Astrocyte (in vitro differentiated cells and primary cell): ENCODE measurements around the gene ITGB1. TPM values are rescaled to one million over a fixed set of nuclear protein-coding genes. Genes with fewer than 3 reads are reported as not detected.

Source experiments
- DNase-seq: peaks from one replicate; pipeline ENCODE4 v3.0.0-alpha.2; 2010; ENCODE audit warnings: low read depth
- FAIRE-seq: peaks from 2 replicates; lab custom pipeline; 2011; peaks lifted over from hg19 to GRCh38; lab: Jason Lieb, UNC
- H2AFZ ChIP-seq: 2 replicates; pipeline ENCODE4 v1.6.0; 2012; ENCODE audit warnings: low read depth, low read length, inconsistent platforms
- H3K27ac ChIP-seq: 2 replicates; pipeline ENCODE4 v1.5.1; 2011; ENCODE audit warnings: low read depth, low read length, inconsistent platforms
- H3K27me3 ChIP-seq: 2 replicates; pipeline ENCODE4 v1.6.0; 2011; ENCODE audit warnings: low read length, inconsistent platforms; ENCODE audit not compliant: insufficient read depth
- H3K36me3 ChIP-seq: 2 replicates; pipeline ENCODE4 v1.5.1; 2011; ENCODE audit warnings: low read length, inconsistent platforms; ENCODE audit not compliant: insufficient read depth
- H3K4me1 ChIP-seq: 2 replicates; pipeline ENCODE4 v1.5.1; 2011; ENCODE audit warnings: low read length, inconsistent platforms; ENCODE audit not compliant: insufficient read depth
- H3K4me2 ChIP-seq: 2 replicates; pipeline ENCODE4 v1.6.0; 2012; ENCODE audit warnings: low read length, inconsistent platforms
- H3K4me3 ChIP-seq: 2 replicates; pipeline ENCODE4 v1.5.1; 2011; ENCODE audit warnings: low read depth, mild to moderate bottlenecking, low read length, inconsistent platforms; ENCODE audit not compliant: insufficient read depth
- H3K79me2 ChIP-seq: 2 replicates; pipeline ENCODE4 v1.6.0; 2012; ENCODE audit warnings: mild to moderate bottlenecking, low read length, inconsistent platforms; ENCODE audit not compliant: insufficient read depth
- H3K9ac ChIP-seq: 2 replicates; pipeline ENCODE4 v1.6.0; 2012; ENCODE audit warnings: mild to moderate bottlenecking, low read length, inconsistent platforms
- H3K9me3 ChIP-seq: 2 replicates; pipeline ENCODE4 v1.5.1; 2012; ENCODE audit warnings: low read depth, mild to moderate bottlenecking, low read length, inconsistent platforms; ENCODE audit not compliant: insufficient read depth
- H4K20me1 ChIP-seq: 2 replicates; pipeline ENCODE4 v1.6.0; 2012; ENCODE audit warnings: low read length, inconsistent platforms; ENCODE audit not compliant: insufficient read depth
- H3K27ac Mint-ChIP-seq: one replicate; pipeline ENCODE4 v1.8.0; 2021; ENCODE audit warnings: mild to moderate bottlenecking, mixed read lengths; ENCODE audit not compliant: unreplicated experiment
- H3K27me3 Mint-ChIP-seq: one replicate; pipeline ENCODE4 v1.8.0; 2021; ENCODE audit warnings: low read depth, mixed read lengths; ENCODE audit not compliant: unreplicated experiment
- H3K36me3 Mint-ChIP-seq: one replicate; pipeline ENCODE4 v1.8.0; 2021; ENCODE audit warnings: low read depth, mixed read lengths; ENCODE audit not compliant: unreplicated experiment
- H3K4me1 Mint-ChIP-seq: one replicate; pipeline ENCODE4 v1.8.0; 2021; ENCODE audit warnings: low read depth, mixed read lengths; ENCODE audit not compliant: unreplicated experiment
- H3K4me3 Mint-ChIP-seq: one replicate; pipeline ENCODE4 v1.8.0; 2021; ENCODE audit warnings: mild to moderate bottlenecking, moderate library complexity, mixed read lengths; ENCODE audit not compliant: unreplicated experiment
- H3K9me3 Mint-ChIP-seq: one replicate; pipeline ENCODE4 v1.8.0; 2021; ENCODE audit warnings: mild to moderate bottlenecking, mixed read lengths; ENCODE audit not compliant: unreplicated experiment
- CTCF ChIP-seq: IDR thresholded peaks from 2 replicates; pipeline ENCODE4 v1.5.1; 2011; ENCODE audit warnings: low read depth, mild to moderate bottlenecking, inconsistent platforms, low read length, moderate library complexity; ENCODE audit not compliant: insufficient read depth
- EZH2 ChIP-seq: IDR thresholded peaks from 2 replicates; pipeline ENCODE4 v1.6.1; 2012; ENCODE audit warnings: mild to moderate bottlenecking, low read length, inconsistent platforms; ENCODE audit not compliant: insufficient read depth
- total RNA-seq: library from RNA; stranded (reverse); gene quantifications from 2 replicates; pipeline ENCODE4 v1.2.1, GENCODE V29; 2021

The ITGB1 gene
- total RNA-seq, 1 donor from 2014 or later: 2,575 TPM

GRCh38 chr10:32960022-32960421, 2.0 kb upstream of the ITGB1 start:
- peaks cover 59% of the 10 kb centered on the region for H3K79me2 ChIP-seq
- peaks cover 39% of the 10 kb centered on the region for H3K4me1 Mint-ChIP-seq
- H3K27ac ChIP-seq: peak overlapping the region; percentile 100

GRCh38 chr10:32959006-32959920, 1.2 kb upstream of the ITGB1 start:
- Mint-ChIP-seq H3K27ac (peak overlapping the region; percentile 99), H3K4me3 (peak overlapping the region; percentile 90), H3K27me3 (no peaks in the 10 kb centered on the region), H3K36me3 (peaks cover 5% of the 10 kb centered on the region), H3K9me3 (no peaks in the 10 kb centered on the region), H3K4me1 (peaks cover 37% of the 10 kb centered on the region)
- H3K36me3 ChIP-seq: peaks cover 9% of the 10 kb centered on the region
- H3K9ac ChIP-seq: peak overlapping the region; percentile 100
- no peaks in the 10 kb centered on the region for H3K9me3 ChIP-seq
- H3K4me2 ChIP-seq: peak overlapping the region; percentile 98
- H3K4me1 ChIP-seq: peaks cover 53% of the 10 kb centered on the region
- peak overlapping the region; percentile 79 for H3K4me3 ChIP-seq
- H3K27me3 ChIP-seq: no peaks in the 10 kb centered on the region
- peaks cover 67% of the 10 kb centered on the region for H3K79me2 ChIP-seq
- TF ChIP-seq EZH2 (no peak), CTCF (no peak)
- H4K20me1 ChIP-seq: peaks cover 32% of the 10 kb centered on the region
- DNase-seq (no peak), FAIRE-seq (no peak)
- peak overlapping the region; percentile 100 for H3K27ac ChIP-seq
- no peak overlapping the region for H2AFZ ChIP-seq

More at GRCh38 chr10:32960022-32960421, 2.0 kb upstream of the ITGB1 start:
- FAIRE-seq (no peak), DNase-seq (no peak)
- Histone ChIP-seq H3K4me3 (peak overlapping the region; percentile 79), H4K20me1 (peaks cover 25% of the 10 kb centered on the region), H2AFZ (no peak overlapping the region), H3K27me3 (no peaks in the 10 kb centered on the region), H3K36me3 (peaks cover 8% of the 10 kb centered on the region), H3K9me3 (no peaks in the 10 kb centered on the region), H3K4me2 (peak overlapping the region; percentile 98), H3K9ac (peak overlapping the region; percentile 100), H3K4me1 (peaks cover 49% of the 10 kb centered on the region)
- TF ChIP-seq CTCF (no peak), EZH2 (no peak)
- H3K4me3 Mint-ChIP-seq: peak overlapping the region; percentile 90
- no peaks in the 10 kb centered on the region for H3K9me3 Mint-ChIP-seq
- peak overlapping the region; percentile 99 for H3K27ac Mint-ChIP-seq
- H3K27me3 Mint-ChIP-seq: no peaks in the 10 kb centered on the region
- peaks cover 4% of the 10 kb centered on the region for H3K36me3 Mint-ChIP-seq
